ENCODE results near the gene PTPN6.

GRCh38 chr12:6941782-6942181, 9.4 kb upstream of the PTPN6 start:
- TF ChIP-seq CTCF (conservative IDR thresholded peaks at IDR 0.05; ENCODE audit: low read depth, low read length): no peak
- TF ChIP-seq EZH2 (IDR thresholded peaks at IDR 0.05; ENCODE audit: borderline replicate concordance, low read depth, low read length, poor library complexity, severe bottlenecking): no peak

Data from A673 (cell line).